BJ (cell line): ENCODE data around the gene NUP62. TPM values are rescaled to one million over a fixed set of nuclear protein-coding genes. Genes with fewer than 3 reads are reported as not detected.

Experiments used
- CTCF ChIA-PET: fragments of 350-600 bp; formaldehyde crosslinking; extraction: SDS; loops from one replicate; lab custom pipeline; 2021; ENCODE audit warnings: antibody characterized with exemption, inconsistent platforms; lab: Yijun Ruan, JAX
- POLR2A ChIA-PET: fragments of 300-600 bp; sonication (Branson Sonifier 250); formaldehyde crosslinking; extraction: SDS; loops from one replicate; lab custom pipeline; 2021; ENCODE audit warnings: antibody characterized with exemption; lab: Charles Lee
- DNase-seq: peaks from one replicate; pipeline ENCODE4 v3.0.0-alpha.2; 2011; ENCODE audit warnings: low read depth
- H3K27me3 ChIP-seq: 2 replicates; pipeline ENCODE4 v1.6.0; 2011; ENCODE audit warnings: low read length; ENCODE audit not compliant: control insufficient read depth, insufficient read depth
- H3K36me3 ChIP-seq: 2 replicates; pipeline ENCODE4 v1.5.1; 2011; ENCODE audit warnings: low read length; ENCODE audit not compliant: control insufficient read depth, insufficient read depth
- H3K4me3 ChIP-seq: 2 replicates; pipeline ENCODE4 v1.5.1; 2011; ENCODE audit warnings: low read depth, mild to moderate bottlenecking, control low read depth, low read length
- polyA plus RNA-seq: library from polyadenylated mRNA; depleted of rRNA; stranded (reverse); fragments of >200 nt; gene quantifications from 2 replicates; pipeline ENCODE4 v1.2.3, GENCODE V29; 2011
- TF ChIP-seq, protein P1 (sequence below): IDR thresholded peaks from 2 replicates; pipeline ENCODE4 v1.5.1; 2011; ENCODE audit warnings: low read depth, mild to moderate bottlenecking, control low read depth, inconsistent platforms, low read length, moderate library complexity; ENCODE audit not compliant: insufficient read depth

NUP62 gene
- polyA plus RNA-seq, 1 experiment: 15.1 TPM

DNA sequence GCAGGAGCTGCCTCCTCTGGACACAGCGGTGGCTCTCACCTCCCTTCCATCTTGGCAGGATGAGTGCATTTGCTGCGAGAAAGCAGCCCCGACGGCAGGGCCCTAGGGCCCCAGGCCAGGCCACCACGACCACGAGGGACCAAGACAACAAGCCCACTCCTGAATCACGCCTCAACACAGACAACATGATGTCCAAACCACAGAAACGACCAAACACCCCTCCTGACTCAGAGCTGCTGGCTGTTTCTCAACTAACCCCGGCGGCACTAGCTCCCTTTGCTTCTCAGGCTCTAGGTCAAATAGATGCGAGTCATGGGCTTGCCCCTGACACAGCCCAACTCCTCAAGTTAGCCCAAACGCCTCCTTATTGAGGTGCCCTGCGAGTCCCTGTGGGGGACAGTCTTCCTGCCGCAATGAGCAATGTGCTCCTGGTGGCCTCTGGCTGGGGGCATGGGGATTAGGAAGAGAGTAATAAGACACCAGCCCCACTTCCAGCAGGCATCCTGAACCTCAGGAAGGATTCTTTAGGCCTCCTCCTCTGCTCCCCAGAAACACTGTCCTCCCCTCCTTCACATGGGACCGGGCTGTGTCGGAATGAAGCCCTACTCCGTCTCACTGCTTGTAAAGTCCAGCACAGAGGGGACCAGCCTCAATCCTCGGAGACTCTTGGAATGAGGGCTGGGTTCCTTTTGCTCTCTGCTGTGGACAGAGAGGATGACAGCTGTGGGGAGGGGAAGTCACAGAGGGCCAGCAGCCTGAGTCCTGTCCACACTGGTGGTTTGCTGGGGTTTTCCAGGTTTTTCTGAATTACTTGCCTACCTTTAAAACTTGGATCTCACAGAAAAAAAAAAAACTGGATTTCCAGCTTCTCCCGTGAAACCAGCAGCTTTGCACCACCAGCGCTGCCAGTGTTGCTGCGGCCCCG lies 7.2 kb downstream of the NUP62 start:
- DNase-seq: peak; percentile 34
- ChIA-PET POLR2A (no interaction called here), CTCF (interaction anchor here (1.5 kb wide), 1 partner anchor 11 kb away, joined by 8 read pairs; no protein-coding TSS in a partner anchor)
- Histone ChIP-seq H3K36me3 (peaks cover 18% of the 10 kb centered on the region), H3K27me3 (no peaks in the 10 kb centered on the region), H3K4me3 (no peak overlapping the region)
- TF ChIP-seq, protein P1, sequence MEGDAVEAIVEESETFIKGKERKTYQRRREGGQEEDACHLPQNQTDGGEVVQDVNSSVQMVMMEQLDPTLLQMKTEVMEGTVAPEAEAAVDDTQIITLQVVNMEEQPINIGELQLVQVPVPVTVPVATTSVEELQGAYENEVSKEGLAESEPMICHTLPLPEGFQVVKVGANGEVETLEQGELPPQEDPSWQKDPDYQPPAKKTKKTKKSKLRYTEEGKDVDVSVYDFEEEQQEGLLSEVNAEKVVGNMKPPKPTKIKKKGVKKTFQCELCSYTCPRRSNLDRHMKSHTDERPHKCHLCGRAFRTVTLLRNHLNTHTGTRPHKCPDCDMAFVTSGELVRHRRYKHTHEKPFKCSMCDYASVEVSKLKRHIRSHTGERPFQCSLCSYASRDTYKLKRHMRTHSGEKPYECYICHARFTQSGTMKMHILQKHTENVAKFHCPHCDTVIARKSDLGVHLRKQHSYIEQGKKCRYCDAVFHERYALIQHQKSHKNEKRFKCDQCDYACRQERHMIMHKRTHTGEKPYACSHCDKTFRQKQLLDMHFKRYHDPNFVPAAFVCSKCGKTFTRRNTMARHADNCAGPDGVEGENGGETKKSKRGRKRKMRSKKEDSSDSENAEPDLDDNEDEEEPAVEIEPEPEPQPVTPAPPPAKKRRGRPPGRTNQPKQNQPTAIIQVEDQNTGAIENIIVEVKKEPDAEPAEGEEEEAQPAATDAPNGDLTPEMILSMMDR: no peak

DNA sequence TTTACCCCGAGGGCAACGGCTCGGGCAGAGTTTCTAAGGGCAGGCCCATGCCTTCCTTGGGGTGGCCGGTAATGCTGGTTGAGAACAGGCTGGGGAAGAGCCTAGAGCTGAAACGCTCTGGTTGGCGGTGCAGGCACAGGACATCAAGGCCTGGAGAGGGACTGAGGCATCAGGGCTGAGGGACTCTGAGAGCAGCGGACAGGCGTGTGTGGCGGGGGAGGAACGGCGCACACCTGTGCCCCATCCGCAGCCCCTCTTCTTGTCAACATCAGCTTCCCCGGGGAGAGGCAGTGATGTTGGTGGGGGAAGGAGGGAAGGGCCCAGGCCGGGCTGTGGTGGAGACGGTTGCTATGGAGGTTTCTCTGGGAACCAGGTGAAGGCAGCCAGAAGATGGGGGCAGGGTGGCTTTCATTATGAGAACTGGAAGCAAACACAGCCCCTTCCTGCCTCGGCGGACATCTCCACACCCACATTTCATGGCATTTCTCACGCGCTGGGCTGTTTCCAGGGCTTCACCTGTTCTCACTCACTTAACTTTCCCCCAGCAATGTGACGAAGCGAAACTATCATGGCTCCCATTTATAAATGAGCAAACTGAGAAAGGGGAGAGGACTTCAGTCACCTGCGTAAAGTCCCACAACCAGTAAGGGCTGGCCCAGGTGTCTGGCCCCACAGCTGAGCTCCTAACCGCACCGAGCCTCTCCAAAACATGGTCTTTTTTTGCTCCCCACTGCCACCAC lies 8.5 kb downstream of the NUP62 start:
- TF ChIP-seq, protein P1: no peak
- Histone ChIP-seq H3K27me3 (no peaks in the 10 kb centered on the region), H3K36me3 (peaks cover 18% of the 10 kb centered on the region), H3K4me3 (no peak overlapping the region)
- no peak for DNase-seq
- CTCF ChIA-PET: no interaction called here
- POLR2A ChIA-PET: no interaction called here

DNA sequence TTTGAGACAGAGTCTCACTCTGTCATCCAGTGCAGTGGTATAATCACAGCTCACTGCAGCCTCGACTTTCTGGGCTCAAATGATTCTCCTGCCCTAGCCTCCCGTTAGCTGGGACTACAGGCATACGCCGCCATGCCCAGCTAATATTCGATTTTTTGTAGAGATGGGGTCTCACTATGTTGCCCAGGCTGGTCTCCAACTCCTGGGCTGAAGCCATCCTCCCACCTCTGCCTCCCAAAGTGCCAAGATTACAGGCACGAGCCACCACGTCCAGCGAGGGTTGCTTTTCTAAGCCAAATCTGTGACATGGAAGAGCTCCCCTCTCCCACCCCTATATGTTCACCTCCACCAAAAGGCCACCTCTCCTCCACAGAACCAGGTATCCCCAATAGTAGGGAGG lies 11.2 kb downstream of the NUP62 start:
- Histone ChIP-seq H3K4me3 (no peak overlapping the region), H3K27me3 (no peaks in the 10 kb centered on the region), H3K36me3 (peaks cover 14% of the 10 kb centered on the region)
- POLR2A ChIA-PET: no interaction called here
- TF ChIP-seq, protein P1: no peak
- CTCF ChIA-PET: no interaction called here
- DNase-seq: no peak

DNA sequence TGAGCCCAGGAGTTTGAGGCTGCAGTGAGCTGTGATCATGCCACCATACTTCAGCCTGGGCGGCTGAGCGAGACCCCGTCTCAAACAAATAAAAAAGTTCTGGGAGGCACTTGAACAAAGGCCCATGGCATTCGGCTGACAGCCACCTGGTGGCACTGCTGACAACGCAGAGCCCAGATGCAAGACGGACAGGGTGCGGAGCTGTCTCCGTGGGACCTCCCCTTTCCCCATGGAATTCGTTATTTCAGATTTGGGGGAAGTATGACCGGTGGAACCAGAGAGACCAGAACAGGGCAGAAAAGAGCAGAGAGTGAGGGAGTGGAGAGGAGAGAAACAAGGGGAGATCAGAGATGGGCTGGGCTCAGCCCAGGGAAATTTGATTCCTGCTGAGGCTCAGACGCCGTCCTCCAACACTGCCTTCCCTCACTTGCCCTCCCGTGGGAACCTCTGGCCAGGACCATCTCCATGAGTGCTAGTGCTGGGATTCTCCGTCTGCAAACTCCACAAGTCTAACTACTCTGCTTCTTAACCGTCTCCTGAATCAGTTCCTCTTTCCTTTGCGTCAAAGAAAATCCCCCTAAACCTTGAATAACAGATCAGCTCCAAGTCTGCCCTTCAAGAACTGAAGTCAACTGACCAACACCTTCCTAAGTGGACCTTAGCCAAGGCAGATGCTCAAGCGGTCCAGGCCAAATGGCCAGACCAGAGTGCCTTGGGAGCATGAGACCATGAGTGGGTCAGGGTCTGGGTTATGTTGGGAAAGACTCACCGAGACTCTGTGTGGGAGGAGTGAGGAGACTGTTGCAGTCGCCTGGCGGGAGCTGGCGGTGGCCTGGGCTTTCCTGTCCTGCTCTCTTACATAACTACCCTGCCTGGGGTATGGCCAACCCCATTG lies 12.2 kb downstream of the NUP62 start:
- no peak for DNase-seq
- ChIA-PET POLR2A (no interaction called here), CTCF (no interaction called here)
- H3K36me3 ChIP-seq: peaks cover 16% of the 10 kb centered on the region
- no peaks in the 10 kb centered on the region for H3K27me3 ChIP-seq
- TF ChIP-seq, protein P1: no peak
- H3K4me3 ChIP-seq: no peak overlapping the region
